Testis (tissue), 2 donors: ENCODE results near the gene MET.

ENCODE experiments used
- POLR2A ChIP-seq: fragments of 450-650 bp; IDR thresholded peaks from one replicate; pipeline ENCODE4 v1.6.1; 2017; ENCODE audit warnings: antibody characterized with exemption, mild to moderate bottlenecking, moderate library complexity
- TF ChIP-seq, protein P1 (sequence below), 3 experiments: fragments of 450-650 bp in 2 of 3; fragments of 200-600 bp in 1 of 3; sonication (generic) in 1 of 3; IDR thresholded peaks; one replicate each; pipeline ENCODE4 v1.5.1; 2016 to 2019; ENCODE audit warnings: antibody characterized with exemption in 3 of 3, mild to moderate bottlenecking in 2 of 3, moderate library complexity in 1 of 3

DNA sequence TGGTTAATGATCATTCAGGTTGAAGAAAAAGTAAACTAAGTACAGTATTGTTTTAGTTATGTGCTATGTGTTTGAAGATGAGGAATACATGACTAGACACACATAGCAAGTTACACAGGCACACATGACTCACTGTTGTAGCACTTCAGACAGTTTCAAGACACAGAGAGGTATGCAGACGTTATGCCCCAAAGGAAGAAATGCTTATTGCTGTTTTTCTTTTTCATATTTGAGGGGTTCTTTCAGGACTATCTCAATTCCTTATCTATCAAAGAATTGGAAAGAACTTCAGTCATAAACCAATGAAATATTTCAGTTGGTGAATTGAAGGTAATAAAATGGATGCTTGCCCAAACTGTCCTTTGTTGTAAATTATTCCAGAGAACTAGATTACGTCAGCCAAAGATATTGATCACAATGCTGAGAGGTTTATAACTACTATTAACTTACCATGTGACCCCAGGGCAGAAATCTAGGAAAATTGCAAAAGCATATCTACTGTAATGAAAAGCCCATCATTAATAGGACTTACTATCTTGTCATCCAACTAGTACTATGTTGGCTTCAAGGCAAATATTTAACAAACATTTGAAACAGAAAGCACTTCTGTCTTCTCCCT lies 129.2 kb downstream of the MET start:
- TF ChIP-seq, protein P1, sequence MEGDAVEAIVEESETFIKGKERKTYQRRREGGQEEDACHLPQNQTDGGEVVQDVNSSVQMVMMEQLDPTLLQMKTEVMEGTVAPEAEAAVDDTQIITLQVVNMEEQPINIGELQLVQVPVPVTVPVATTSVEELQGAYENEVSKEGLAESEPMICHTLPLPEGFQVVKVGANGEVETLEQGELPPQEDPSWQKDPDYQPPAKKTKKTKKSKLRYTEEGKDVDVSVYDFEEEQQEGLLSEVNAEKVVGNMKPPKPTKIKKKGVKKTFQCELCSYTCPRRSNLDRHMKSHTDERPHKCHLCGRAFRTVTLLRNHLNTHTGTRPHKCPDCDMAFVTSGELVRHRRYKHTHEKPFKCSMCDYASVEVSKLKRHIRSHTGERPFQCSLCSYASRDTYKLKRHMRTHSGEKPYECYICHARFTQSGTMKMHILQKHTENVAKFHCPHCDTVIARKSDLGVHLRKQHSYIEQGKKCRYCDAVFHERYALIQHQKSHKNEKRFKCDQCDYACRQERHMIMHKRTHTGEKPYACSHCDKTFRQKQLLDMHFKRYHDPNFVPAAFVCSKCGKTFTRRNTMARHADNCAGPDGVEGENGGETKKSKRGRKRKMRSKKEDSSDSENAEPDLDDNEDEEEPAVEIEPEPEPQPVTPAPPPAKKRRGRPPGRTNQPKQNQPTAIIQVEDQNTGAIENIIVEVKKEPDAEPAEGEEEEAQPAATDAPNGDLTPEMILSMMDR (IDR thresholded peaks at IDR 0.05): no peak
- TF ChIP-seq POLR2A: no peak
